ENCODE results near the gene HOXC9. TPM values are rescaled to one million over a fixed set of nuclear protein-coding genes. Genes with fewer than 3 reads are reported as not detected.

Gene HOXC9
- total RNA-seq, 6 donors from 2014 or later, result 0.17 to 0.23 TPM; not detected in 4

- TF ChIP-seq EP300 (IDR thresholded peaks at IDR 0.05), result no peak
- no peak for TF ChIP-seq POLR2A (IDR thresholded peaks at IDR 0.05)
- TF ChIP-seq, protein P1, sequence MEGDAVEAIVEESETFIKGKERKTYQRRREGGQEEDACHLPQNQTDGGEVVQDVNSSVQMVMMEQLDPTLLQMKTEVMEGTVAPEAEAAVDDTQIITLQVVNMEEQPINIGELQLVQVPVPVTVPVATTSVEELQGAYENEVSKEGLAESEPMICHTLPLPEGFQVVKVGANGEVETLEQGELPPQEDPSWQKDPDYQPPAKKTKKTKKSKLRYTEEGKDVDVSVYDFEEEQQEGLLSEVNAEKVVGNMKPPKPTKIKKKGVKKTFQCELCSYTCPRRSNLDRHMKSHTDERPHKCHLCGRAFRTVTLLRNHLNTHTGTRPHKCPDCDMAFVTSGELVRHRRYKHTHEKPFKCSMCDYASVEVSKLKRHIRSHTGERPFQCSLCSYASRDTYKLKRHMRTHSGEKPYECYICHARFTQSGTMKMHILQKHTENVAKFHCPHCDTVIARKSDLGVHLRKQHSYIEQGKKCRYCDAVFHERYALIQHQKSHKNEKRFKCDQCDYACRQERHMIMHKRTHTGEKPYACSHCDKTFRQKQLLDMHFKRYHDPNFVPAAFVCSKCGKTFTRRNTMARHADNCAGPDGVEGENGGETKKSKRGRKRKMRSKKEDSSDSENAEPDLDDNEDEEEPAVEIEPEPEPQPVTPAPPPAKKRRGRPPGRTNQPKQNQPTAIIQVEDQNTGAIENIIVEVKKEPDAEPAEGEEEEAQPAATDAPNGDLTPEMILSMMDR (IDR thresholded peaks at IDR 0.05), result no peak
- no peak for TF ChIP-seq POLR2AphosphoS5 (IDR thresholded peaks at IDR 0.05)
- Histone ChIP-seq H3K27ac (no peak overlapping the region), H3K4me3 (no peak overlapping the region), H3K4me1 (peaks cover 11 to 32% (median 22%) of the 10 kb centered on the region in 4 donors), H3K36me3 (no peaks in the 10 kb centered on the region), H3K9me3 (no peaks in the 10 kb centered on the region), H3K27me3 (peaks cover 3 to 95% (median 55%) of the 10 kb centered on the region in 4 donors)
- 31 to 56% methylated on average over 3 of the region's 3 CpGs for WGBS, 2 donors
- DNase-seq (no peak), ATAC-seq (ENCODE audit: low FRiP score in 2 of 2) (no peak)
Measured at GRCh38 chr12:54003625-54004024, 3.7 kb downstream of the HOXC9 start.

GRCh38 chr12:54004063-54004840 lies 4.3 kb downstream of the HOXC9 start:
- TF ChIP-seq, protein P1 (IDR thresholded peaks at IDR 0.05), result no peak
- TF ChIP-seq EP300 (IDR thresholded peaks at IDR 0.05) (no peak), POLR2A (IDR thresholded peaks at IDR 0.05) (no peak), POLR2AphosphoS5 (IDR thresholded peaks at IDR 0.05) (no peak)
- peaks cover 3 to 93% (median 53%) of the 10 kb centered on the region in 4 donors for H3K27me3 ChIP-seq
- ATAC-seq (ENCODE audit: low FRiP score in 2 of 2), result no peak
- H3K4me1 ChIP-seq, result peaks cover 14 to 36% (median 25%) of the 10 kb centered on the region in 4 donors
- DNase-seq, result peak in 1 of 2 donors; percentile 24
- H3K27ac ChIP-seq, result no peak overlapping the region
- H3K4me3 ChIP-seq, result no peak overlapping the region
- no peaks in the 10 kb centered on the region for H3K36me3 ChIP-seq
- H3K9me3 ChIP-seq, result no peaks in the 10 kb centered on the region
- WGBS, 2 donors, result 14 to 24% methylated on average over 20 of the region's 20 CpGs

DNA sequence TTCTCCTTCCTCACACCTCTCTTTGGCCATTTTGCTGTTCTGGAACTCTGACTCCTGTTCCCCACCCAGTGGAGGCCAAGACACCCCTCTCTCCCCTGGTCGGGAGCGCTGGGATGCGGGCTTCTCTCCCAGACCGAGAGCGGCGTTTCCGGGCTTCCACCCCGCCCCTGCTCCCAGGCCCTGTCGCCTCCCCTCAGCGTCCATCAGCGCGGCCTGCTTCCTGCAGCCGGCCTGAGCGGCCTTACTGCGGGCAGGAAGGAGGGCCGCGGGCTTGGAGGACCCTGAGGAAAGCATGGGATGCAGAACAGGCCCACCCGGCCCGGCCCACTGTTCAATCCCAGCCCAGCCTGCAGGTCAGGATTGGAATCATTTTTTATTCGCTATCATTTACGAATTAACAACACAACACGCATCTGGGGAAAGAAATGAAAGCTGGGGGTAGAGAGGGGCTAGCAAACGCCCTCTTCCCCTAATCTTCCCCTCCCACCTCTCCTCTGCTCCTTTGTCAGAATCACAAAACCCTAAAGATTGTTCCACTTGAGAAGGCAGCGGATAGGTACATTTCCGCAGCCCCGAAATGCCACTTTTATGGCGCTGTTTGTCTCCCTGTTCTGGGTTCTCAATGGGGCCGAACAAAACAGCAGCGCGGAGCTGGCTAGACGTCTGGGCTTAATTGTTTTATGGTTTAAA lies 5.0 kb downstream of the HOXC9 start:
- H3K27ac ChIP-seq, result no peak overlapping the region
- peak in 1 of 2 donors; percentile 7 for ATAC-seq (ENCODE audit: low FRiP score in 2 of 2)

DNA sequence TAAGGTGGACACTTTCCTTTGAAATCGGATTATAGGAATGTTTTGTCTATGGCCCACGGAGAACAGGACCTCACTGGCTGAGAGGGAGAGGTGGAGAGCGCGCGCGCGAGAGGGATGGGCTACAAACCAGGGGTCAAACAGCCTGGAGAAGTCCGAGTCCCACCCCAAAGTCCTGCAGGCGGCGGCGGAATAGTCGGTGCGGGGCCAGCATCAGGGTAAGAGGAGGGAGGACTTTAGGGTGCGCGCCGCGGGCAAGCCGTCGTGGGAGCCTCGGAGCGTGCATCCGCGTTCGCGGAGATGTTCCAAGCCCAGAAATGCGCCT lies 5.5 kb downstream of the HOXC9 start:
- 8 to 12% methylated on average over 12 to 26 of the region's 26 CpGs for WGBS, 2 donors
- no peak for ATAC-seq (ENCODE audit: low FRiP score in 2 of 2)
- no peak overlapping the region for H3K27ac ChIP-seq
- peaks cover 13 to 30% (median 17%) of the 10 kb centered on the region in 4 donors for H3K4me1 ChIP-seq
- H3K27me3 ChIP-seq, result peaks cover 4 to 93% (median 51%) of the 10 kb centered on the region in 4 donors
- H3K36me3 ChIP-seq, result no peaks in the 10 kb centered on the region
- H3K9me3 ChIP-seq, result no peaks in the 10 kb centered on the region
- TF ChIP-seq POLR2AphosphoS5 (IDR thresholded peaks at IDR 0.05), result no peak
- H3K4me3 ChIP-seq, result no peak overlapping the region
- peak in 1 of 2 donors; percentile 82 for DNase-seq

More for the DNA sequence above, 5.0 kb downstream of the HOXC9 start:
- TF ChIP-seq, protein P1 (IDR thresholded peaks at IDR 0.05), result no peak
- TF ChIP-seq POLR2AphosphoS5 (IDR thresholded peaks at IDR 0.05) (no peak), EP300 (IDR thresholded peaks at IDR 0.05) (no peak), POLR2A (IDR thresholded peaks at IDR 0.05) (no peak)
- H3K9me3 ChIP-seq, result no peaks in the 10 kb centered on the region
- peaks cover 17 to 35% (median 22%) of the 10 kb centered on the region in 4 donors for H3K4me1 ChIP-seq
- DNase-seq, result peak in 1 of 2 donors; percentile 67
- 11 to 17% methylated on average over 26 to 28 of the region's 31 CpGs for WGBS, 2 donors
- H3K4me3 ChIP-seq, result no peak overlapping the region
- H3K27me3 ChIP-seq, result peaks cover 4 to 93% (median 53%) of the 10 kb centered on the region in 4 donors
- no peaks in the 10 kb centered on the region for H3K36me3 ChIP-seq

DNA sequence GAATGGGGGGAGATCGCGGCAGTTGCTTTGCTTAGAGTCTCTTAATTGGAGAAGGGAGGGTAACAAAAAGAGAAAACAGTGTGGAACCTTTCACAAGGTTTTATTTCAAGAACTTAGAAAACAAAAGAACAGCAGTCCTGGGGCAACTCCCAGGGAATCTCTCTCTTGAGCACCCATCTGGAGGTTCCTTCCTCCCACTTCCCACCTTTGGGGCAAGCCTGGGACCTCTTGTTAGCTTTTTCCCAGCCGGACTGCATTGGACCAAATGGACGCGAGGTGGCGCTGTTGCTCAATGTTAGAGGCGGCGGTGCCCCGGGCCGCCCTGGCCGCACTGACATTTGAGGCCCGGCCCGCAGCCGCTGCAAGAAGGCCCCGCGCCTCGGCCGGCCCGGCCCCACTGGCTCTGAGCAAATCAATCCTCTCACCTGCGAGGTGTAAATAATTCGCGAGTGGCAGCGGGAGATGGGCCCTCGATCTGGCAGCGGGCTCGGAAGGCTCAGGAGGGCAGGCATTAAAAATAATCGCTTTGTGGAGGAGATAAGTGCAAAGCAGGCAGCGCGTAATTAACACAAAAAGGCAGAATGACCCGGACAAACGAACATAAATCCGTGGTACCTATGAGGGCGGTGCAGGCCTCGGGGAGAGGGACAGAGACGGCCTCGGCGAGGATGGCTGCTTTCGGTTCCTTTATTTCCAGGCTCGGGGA lies 6.0 kb downstream of the HOXC9 start:
- DNase-seq (peak; percentile 89 to 93), ATAC-seq (ENCODE audit: low FRiP score in 2 of 2) (peak; percentile 84 to 94)
- H3K4me3 ChIP-seq, result peak overlapping the region in 3 of 4 donors; percentile 19 to 42 (median 37)
- no peaks in the 10 kb centered on the region for H3K36me3 ChIP-seq
- no peak overlapping the region for H3K27ac ChIP-seq
- no peaks in the 10 kb centered on the region for H3K9me3 ChIP-seq
- H3K27me3 ChIP-seq, result peaks cover 3 to 93% (median 48%) of the 10 kb centered on the region in 4 donors
- no peak for TF ChIP-seq POLR2AphosphoS5 (IDR thresholded peaks at IDR 0.05)
- TF ChIP-seq, protein P1 (IDR thresholded peaks at IDR 0.05), result peak; percentile 92 to 96 (median 94)
- peaks cover 12 to 27% (median 15%) of the 10 kb centered on the region in 4 donors for H3K4me1 ChIP-seq
- WGBS, 2 donors, result 7 to 9% methylated on average over 31 to 37 of the region's 39 CpGs

All from upper lobe of left lung (tissue), 6 donors.